Pulmonary artery endothelial cell (primary cell): ENCODE measurements around the gene WIZ. TPM values are rescaled to one million over a fixed set of nuclear protein-coding genes. Genes with fewer than 3 reads are reported as not detected.
"Not testable (repeated sequence)": the region's sequence is repeated elsewhere in the genome, so short reads cannot be mapped to it uniquely, and the experiment has no call there.

Experiments used
- DNase-seq: peaks from one replicate; pipeline ENCODE4 v3.0.0-alpha.2; 2011; ENCODE audit warnings: low read depth, low spot score
- total RNA-seq: library from RNA; depleted of rRNA; stranded (reverse); fragments of >200 nt; gene quantifications from 2 replicates; pipeline ENCODE4 v1.2.3, GENCODE V29; 2014

The WIZ gene
- total RNA-seq, 1 donor from 2014 or later, result 8.5 TPM

DNA sequence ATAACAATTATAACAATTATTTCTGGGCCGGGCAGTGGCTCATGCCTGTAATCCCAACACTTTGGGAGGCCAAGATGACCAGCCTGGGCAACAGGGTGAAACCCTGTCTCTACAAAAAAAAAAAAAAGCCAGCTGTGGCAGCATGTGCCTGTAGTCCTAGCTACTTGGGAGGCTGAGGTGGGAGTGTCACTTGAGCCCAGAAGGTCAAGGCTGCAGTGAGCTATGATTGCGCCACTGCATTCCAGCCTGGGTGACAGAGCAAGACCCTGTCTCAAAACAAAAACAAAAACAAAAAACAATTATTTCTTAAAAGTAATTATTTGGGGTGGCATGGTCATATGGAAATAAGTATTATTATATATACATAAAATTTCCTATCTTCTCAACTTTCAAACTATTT lies 38.4 kb downstream of the WIZ start:
- DNase-seq, result not testable (repeated sequence)

DNA sequence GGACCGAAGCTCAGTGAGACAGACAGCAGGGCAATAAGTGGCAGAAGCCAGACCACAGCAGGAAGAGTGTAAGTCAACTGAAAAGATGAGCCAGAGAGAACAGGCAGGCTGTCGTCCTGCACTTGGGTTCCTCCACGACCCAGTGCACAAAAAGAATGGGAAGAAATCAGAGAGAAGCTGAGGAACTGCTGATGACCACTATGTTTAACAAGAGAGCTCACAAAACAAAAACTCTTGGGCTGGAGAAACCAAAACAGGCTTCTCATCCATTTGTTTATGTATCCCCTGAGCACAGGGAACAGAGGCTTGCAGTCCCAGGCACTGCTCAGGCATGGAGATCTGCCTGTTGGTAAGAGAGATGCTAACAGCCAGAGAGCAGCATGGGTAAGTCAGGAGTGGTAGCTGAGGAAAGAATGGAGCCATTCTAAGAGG lies 45.0 kb downstream of the WIZ start:
- DNase-seq, result no peak

DNA sequence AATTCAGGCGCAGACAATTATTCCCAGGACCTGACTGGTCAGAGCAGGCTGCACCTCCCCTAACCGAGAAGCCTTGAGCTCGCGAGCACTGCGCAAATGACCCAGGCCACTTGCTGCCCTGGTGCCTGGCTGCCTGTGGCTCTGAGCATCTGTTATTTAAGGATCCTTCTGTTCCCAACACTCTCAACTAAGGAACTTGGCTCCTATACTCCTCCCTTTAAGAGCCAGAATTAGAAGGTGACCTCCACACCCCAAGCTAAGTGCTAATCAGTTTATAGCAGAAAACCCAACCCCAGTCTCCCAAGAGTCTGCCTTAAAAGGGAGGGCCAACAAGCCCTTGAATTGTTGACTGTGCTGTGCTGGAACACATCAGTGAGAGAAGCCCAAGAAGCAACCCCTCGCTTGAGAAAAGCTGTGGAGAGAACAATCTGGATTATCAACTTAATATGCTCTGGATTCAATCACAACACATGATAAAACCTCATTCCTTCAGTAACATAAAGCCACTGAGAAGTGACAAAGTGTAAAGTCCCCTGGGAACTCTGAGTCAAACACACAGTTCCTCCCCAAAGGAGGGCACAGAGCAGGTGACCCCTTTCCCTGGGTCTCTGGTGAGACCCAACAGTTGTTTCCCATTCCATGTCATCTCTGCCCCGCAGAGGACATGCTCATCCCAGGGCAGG lies 45.5 kb downstream of the WIZ start:
- no peak for DNase-seq

DNA sequence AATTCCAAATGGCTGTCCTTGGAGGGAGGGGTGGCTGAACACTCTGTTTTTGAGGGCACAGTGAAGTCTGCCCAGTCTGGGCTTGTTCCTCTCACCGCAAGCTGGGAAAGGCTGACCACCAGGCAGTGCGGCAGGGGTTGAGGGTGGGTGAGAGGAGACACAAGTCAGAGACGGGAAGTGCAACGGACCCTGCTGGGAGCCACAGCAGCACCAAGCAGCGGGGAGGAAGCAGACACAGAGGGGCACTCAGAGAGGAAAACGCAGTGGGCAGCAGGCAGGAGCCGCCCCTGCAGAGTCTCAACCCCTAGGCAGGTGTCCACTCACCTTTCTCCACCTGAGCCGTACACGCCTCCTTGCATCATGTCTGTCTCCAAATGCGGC lies 46.6 kb downstream of the WIZ start:
- no peak for DNase-seq

DNA sequence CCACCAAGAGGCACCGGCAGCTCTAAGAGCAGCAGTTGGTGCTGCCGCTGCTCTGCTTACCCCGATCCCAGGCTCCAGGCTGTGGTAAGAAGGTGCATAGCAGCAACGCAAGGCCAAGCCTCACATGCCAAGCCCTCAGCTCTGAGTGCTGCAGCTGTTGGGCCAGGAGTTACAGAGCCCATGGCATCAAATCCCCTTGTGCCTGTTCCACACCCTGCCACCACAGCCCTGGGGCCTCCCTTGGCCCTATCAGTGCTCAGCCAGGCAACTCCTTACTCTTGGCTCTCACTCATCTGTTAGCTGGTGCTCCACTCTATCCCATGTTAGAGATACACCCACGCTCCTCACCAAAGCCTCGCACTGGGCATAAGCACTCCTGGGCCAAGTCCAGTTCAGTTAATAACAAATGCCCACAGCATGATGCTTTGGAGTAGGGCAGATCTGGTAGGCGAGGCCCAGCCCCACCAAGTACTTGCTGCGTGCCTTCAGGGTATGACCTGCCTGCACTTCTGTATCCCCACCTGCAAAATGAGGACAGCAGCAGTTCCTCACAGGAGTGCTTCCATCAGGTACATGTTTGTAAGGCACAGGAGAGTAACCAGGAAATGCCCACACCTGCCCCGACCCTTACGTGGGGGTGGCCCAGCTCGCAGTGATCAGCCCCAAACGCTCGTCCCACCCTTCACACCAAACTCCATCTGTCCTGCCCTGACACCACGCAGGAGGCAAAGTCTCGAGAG lies 47.2 kb downstream of the WIZ start:
- DNase-seq, result no peak

DNA sequence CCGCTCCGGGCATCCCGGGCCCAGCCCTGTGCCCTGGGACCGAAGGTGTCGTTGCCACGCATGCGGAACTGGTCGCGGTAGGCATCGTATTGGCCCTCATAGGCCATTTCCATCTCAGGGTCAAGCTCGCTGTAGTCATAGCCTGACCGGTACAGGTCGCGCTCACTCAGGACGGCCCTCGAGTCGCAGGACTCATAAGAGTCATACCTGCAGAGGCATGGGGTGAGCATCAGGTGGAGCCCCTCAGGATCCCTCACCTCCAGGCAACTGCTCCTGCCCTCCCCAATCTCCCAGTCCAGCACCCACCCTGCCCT lies 48.4 kb downstream of the WIZ start:
- DNase-seq, result no peak

DNA sequence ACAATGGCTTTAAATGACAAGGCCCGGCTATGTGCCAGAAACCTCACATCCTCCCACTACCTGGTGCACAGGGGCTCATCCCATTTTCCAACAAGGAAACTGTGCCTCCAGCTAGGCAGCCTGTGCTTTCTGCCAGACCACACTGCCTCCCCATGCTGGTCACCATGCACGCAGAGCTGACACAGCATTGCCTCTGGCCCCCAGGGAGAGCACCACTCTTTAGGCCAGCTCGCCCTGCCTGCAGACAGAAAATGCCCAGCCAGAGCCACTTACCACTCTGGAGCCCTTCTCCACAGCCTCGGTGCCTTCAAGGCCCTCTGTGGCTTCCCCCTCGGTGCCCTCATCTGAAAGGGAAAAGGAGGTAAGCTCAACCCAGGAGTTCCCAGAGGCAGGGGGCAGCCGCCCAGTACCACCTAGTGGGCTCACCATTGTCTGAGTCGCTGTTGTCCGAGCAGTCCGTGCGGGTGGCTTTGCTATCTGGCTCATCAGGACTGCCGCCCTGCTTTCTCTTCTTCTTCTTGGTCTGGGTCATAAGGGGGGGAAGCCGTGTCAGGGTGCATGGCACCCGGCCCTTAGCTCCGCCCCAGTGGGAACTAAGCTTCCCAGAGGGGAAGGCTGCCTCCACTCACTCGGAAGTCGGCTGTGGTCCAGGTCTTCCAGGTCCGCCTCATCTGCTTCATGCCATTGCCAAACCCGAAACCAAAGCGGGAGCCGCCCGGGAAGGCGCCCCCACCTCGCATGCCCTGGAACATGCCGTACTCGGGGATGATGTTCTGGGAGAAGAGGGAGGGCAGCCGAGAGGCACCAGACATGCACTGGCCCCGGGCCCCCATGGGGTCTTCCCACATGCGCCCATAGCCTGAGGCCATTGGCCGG lies 49.0 kb downstream of the WIZ start:
- DNase-seq, result no peak

DNA sequence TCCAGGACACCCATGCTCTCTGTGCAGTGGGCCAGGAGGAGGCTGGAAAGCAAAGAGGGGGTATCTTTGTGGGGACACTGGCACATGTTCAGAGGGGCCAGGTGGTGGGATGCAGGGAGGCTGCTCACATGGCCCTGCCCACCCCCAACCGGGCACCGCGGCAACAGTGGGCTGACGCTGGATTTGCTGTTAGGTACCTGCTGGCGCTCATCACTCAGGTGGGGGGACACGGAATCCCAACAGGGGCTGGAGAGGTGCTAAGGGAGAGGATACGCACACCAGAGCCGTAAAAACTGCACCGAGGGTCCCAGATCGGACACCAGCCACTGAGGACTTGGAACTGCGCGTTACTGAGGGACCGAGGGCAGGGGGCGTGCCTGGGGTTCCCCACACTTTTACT lies 50.1 kb downstream of the WIZ start:
- DNase-seq, result no peak

DNA sequence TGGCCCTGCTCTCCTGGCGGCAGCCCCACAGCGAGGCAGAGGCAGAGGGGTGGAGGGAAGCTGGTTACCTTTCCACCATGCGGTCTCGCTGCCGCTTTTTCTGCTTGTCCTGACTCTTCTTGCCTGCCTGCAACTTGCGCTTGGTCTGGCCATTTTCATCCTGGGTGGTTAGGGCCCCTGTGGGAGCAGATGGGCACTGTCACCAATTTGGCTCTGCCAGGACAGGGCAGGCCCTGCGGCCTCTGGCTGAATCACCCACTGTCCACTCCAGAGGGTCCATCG lies 50.6 kb downstream of the WIZ start:
- no peak for DNase-seq

DNA sequence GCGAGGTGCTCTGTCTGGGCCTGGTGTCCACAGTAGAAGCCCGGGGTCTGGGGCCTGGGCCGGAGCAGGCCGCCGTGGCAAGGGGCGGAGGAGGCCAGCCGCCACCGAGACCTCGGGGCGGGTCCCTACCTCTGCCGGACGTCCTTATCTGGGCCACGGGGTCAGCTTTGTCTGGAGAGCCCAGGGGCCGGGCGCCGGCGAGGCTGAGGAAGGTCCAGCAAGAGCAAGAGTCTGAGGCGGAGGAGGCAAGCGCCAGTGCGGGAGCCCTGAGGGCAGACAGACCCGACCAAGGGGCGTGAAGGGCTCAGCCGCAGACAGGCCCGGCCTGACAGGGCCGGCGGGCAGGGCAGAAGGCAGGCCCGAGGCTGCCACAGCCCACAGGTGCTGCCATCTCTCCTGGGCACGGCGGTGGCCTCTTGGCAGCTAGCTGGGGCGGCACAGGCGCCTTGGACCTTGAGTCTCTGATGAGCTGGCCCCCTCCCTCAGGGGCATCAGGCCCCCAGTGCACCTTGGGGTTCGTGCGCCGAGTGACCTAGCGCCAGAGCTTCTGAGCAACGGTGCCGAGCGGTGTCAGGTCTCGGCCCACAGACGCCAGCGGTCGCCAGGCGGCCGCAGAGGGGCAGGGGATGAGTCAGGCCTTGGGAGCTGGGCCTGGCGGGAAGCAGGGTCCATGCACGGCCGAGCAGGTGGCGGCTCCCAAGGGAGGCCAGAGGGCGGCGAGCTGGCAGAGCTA lies 51.1 kb downstream of the WIZ start:
- DNase-seq, result no peak

DNA sequence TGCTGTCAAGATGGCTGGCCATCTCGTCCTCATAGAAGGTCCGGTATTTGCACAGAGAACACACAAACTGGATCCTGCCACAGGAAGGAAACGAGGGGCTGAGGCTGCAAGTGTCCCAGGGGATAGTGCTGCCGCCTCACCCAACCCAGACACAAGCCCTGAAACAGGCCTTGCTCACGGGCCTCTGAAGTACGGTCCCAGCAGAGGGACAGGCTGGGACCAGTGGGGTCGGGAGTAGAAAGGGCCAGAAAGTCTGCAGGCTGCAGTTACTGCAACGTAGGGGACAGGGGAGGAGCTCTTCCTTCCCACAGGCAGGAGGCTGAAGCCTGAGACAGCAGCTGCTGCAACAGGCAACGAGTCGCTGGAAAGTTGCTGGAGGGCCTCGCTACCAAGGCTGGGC lies 52.0 kb downstream of the WIZ start:
- no peak for DNase-seq

DNA sequence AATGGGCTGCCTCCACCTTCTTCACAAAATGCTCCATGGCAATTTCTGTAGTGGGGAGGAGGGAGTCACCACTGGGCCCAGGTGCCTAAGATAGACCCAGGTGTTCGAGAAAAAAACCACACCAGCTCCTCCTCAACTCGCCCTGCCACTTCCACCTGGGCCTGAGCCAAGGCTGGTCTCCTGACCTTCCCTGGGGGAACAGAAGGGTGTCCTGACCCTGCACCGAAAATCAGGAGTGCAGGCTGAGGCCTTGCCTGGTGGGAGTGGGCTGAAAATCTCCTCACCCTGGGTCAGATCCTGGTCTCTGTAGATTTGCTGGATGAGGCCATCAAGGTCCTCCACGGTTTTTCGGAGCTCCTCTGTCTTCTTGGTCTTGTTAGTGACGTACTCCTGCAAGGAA lies 52.5 kb downstream of the WIZ start:
- no peak for DNase-seq

DNA sequence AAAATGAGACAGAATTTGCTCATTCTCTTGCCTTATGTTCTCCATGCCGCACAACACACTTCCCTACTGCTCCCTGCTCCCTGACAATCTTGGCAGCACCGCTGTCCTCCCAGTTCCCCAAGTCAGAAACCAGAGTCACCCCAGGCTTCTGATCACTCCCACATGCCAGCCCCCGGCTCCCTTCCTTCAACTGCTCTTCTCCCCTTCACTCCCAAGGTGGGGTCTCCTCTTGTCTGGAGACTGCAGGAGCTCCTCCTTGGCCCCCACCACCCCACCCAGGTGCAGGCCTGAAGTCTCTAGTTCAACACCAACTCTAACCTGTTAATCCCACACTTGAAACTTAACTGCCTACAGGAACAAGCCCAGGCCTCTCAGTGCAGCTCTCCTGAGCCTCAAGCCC lies 53.3 kb downstream of the WIZ start:
- DNase-seq, result no peak

DNA sequence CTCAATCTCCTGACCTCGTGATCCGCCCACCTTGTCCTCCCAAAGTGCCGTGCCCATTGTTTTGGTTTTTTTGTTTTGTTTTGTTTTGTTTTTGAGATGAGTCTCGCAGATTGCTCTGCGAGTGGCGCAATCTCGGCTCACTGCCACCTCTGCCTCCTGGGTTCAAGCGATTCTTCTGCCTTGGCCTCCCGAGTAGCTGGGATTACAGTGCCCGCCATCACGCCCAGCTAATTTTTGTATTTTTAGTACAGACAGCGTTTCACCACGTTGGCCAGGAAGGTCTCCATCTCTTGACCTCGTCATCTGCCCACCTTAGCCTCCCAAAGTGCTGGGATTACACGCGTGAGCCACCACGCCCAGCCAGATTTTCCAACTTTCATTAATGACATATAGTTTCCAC lies 54.5 kb downstream of the WIZ start:
- not testable (repeated sequence) for DNase-seq

DNA sequence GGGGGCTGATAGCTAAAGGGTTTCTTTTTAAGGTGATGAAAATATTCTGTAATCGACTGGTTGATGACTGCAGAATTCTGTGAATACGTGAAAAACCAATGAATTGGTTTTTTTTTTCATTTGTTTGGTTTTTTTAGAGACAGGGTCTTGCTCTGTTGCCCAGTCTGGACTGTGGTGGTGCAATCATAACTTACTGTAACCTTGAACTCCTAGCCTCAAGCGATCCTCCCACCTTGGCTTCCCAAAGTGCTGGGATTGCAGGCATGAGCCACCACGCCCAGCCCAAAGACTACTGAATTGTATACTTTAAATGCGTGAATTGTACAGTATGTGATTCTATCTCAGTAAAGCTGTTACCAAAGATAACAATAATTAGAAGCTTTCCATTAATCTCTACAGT lies 55.3 kb downstream of the WIZ start:
- DNase-seq, result no peak

DNA sequence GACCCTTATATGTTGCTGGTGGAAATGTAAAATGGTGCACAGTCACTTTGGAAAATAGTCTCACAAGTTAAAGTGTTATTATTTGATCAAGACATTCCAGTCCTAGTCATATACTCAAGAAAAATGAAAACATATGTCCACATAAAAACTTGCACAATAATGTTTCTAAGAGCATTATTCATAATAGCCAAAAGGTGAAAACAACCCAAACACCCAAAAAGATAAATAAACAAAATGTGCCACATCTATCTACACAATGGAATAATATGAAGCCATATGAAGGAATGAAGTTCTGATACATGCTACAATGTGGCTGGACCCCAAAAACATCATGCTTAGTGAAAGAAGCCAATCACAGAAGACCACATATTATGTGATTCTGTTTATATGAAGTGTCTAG lies 55.8 kb downstream of the WIZ start:
- no peak for DNase-seq

DNA sequence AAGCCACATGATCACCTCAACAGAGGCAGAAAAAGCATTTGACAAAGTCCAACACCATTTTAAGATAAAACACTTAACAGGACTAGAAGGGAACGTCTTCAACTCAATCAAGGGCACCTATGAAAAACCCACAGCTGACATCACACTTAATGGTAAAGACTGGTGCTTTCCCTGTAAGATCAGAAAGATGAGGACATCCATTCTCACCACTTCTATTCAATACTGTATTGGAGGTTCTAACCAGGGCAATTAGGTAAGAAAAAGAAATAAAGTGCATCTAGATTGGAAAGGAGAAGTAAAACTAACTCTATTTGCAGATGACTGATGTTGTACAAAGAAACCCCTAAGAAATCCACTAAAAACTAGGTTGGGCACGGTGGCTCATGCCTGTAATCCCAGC lies 58.9 kb downstream of the WIZ start:
- DNase-seq, result no peak

DNA sequence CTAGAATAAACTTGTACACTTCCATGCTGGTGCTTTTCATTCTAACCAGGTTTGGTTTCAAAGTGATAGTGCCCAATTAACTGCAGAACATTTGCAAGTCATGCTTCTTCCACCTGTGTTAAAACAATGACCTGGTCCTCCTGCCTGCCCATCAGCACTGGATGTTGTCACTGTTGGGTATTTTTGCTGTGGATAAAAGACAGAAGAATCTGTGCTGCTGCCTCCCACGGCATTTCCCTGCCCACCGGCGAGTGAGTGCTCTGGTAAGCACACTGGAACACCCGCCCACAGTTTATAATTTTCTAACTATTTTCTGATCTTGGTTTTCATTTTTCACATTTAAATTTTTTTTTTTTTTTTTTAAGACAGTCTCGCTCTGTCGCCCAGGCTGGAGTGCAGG lies 67.9 kb downstream of the WIZ start:
- no peak for DNase-seq

DNA sequence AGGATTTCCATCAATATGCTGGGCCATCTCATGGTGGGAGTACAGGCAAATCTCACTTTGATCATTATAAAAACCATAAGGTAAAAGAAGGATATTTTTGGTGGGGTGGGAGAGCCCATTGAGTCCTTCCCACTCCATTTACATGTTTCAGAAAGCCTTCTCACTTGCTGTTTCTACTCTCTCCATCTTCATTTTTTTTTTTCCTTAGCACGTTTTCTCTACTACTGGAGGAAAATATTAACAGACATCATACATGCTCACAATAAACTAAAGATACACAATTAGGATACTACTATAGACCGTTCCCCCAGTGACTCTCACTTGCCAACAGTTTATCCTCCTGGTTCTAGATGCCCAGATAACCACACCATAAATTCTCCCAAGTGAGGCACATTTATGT lies 68.3 kb downstream of the WIZ start:
- no peak for DNase-seq

DNA sequence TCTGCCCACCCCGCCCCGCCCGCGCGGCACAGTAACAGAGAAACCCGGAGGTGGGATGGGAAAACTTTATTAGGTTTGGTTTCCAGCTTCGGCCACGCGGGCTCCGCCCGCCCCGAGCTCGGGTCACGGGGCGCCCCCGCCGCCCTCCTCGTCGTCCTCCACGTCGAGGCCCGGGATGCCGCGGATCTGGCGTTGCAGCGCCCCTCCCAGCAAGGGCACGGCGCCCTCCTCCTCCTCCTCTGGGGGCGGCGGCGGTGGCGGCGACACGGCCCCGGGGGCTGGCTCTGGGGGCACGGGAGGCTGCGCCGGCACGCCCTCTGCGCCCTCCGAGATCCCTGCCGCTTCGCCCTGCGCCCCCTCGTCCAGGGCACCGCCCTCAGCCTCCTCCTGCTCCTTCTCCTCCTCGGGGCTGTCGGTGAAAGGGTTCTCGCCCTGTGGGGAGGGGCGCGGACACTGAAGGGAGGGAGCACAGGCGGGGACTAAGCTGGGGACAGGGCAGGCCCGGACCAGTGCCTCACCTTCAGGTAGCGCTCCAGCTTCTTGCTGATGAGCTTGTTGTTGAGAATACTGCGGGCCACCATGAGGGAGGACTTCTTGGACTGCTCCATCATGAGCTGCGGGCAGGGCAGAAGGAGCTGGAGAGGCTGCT lies 69.6 kb downstream of the WIZ start:
- no peak for DNase-seq
